ENCODE data around the gene TAPBP. TPM values are rescaled to one million over a fixed set of nuclear protein-coding genes. Genes with fewer than 3 reads are reported as not detected.

The TAPBP gene
- total RNA-seq, 1 donor from 2014 or later = 16.2 TPM

- H3K36me3 Mint-ChIP-seq (ENCODE audit: low read depth) = no peaks in the 10 kb centered on the region
- no peak overlapping the region for H3K27ac Mint-ChIP-seq (ENCODE audit: unreplicated experiment)
- no peak overlapping the region for H3K4me3 Mint-ChIP-seq
- H3K9me3 Mint-ChIP-seq = no peaks in the 10 kb centered on the region
- no peaks in the 10 kb centered on the region for H3K27me3 Mint-ChIP-seq (ENCODE audit: low read depth)
- H3K4me1 Mint-ChIP-seq = no peaks in the 10 kb centered on the region
- DNase-seq (ENCODE audit: low read depth, low spot score) = no peak
- TF ChIP-seq CTCF (conservative IDR thresholded peaks at IDR 0.05) = no peak
Observed at GRCh38 chr6:33333666-33334065, 19.8 kb upstream of the TAPBP start.

DNA sequence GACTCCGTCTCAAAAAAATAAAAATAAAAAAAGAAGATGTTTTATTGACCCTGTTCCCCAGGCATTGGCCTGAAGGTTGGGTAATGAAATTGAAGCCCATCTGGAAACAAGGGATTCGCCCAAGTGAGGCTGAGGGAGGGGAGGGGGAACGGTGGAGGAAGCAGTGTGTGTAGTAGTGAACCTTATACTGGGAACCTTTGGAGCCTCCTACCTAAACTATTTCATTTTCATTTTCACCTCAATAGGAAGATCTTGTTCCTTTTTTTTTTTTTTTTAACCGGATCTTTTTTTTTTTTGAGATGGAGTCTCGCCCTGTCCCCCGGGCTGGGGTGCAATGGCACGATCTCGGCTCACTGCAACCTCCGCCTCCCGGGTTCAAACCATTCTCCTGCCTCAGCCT is 16.9 kb upstream of the TAPBP start:
- no peak for DNase-seq (ENCODE audit: low read depth, low spot score)
- H3K27me3 Mint-ChIP-seq (ENCODE audit: low read depth) = no peaks in the 10 kb centered on the region
- H3K4me3 Mint-ChIP-seq = no peak overlapping the region
- no peaks in the 10 kb centered on the region for H3K9me3 Mint-ChIP-seq
- no peaks in the 10 kb centered on the region for H3K36me3 Mint-ChIP-seq (ENCODE audit: low read depth)
- no peak overlapping the region for H3K27ac Mint-ChIP-seq (ENCODE audit: unreplicated experiment)
- no peaks in the 10 kb centered on the region for H3K4me1 Mint-ChIP-seq
- TF ChIP-seq CTCF (conservative IDR thresholded peaks at IDR 0.05) = no peak

DNA sequence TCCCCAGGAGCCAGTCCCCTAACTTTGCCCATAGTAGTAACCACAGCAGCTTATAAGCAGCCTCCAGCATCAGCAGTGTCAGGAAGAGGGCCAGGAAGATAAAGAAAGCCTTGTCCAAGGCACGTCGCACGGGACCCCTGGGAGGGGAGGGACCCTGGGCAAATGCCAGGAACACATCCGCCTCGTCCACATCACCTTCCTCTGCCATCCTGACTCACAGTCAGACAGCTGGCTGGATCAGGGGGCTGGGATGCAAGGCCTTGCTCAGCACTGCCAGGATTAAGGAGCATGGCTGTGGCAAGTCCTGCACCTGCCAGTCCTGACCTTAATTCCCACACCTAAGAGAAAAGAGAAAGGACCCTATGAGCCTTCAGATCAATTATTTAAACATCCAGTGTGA is 15.2 kb upstream of the TAPBP start:
- peak overlapping the region; percentile 49 for H3K4me3 Mint-ChIP-seq
- TF ChIP-seq CTCF (conservative IDR thresholded peaks at IDR 0.05) = no peak
- H3K27ac Mint-ChIP-seq (ENCODE audit: unreplicated experiment) = no peak overlapping the region
- DNase-seq (ENCODE audit: low read depth, low spot score) = no peak
- H3K27me3 Mint-ChIP-seq (ENCODE audit: low read depth) = no peaks in the 10 kb centered on the region
- H3K9me3 Mint-ChIP-seq = no peaks in the 10 kb centered on the region
- no peaks in the 10 kb centered on the region for H3K36me3 Mint-ChIP-seq (ENCODE audit: low read depth)
- peaks cover 3% of the 10 kb centered on the region for H3K4me1 Mint-ChIP-seq

GRCh38 chr6:33324125-33324524 is 10.2 kb upstream of the TAPBP start:
- Mint-ChIP-seq H3K4me3 (peak overlapping the region; percentile 98), H3K9me3 (no peaks in the 10 kb centered on the region), H3K36me3 (ENCODE audit: low read depth) (peaks cover 15% of the 10 kb centered on the region), H3K4me1 (peaks cover 48% of the 10 kb centered on the region), H3K27me3 (ENCODE audit: low read depth) (no peaks in the 10 kb centered on the region), H3K27ac (ENCODE audit: unreplicated experiment) (no peak overlapping the region)
- no peak for DNase-seq (ENCODE audit: low read depth, low spot score)
- TF ChIP-seq CTCF (conservative IDR thresholded peaks at IDR 0.05) = no peak

DNA sequence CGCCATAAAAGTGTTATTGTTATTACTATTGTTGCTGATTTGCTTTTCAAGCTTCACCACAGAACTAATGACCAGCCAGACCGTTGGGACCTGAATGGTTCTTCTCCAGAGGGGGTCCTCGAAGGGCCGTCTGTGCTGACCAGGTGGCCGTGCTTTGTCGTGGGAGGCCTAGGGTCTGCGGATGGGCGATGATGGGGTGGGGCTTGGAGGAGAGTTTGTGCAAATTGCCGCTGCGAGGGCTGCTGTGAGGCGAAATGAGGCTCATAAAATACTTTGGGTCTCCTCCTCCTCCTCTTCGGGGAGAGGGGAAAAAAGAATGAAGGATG is 9.7 kb upstream of the TAPBP start:
- peak overlapping the region; percentile 98 for H3K4me3 Mint-ChIP-seq
- DNase-seq (ENCODE audit: low read depth, low spot score) = no peak
- peaks cover 18% of the 10 kb centered on the region for H3K36me3 Mint-ChIP-seq (ENCODE audit: low read depth)
- no peaks in the 10 kb centered on the region for H3K9me3 Mint-ChIP-seq
- peaks cover 54% of the 10 kb centered on the region for H3K4me1 Mint-ChIP-seq
- peak overlapping the region; percentile 99 for H3K27ac Mint-ChIP-seq (ENCODE audit: unreplicated experiment)
- no peak for TF ChIP-seq CTCF (conservative IDR thresholded peaks at IDR 0.05)
- H3K27me3 Mint-ChIP-seq (ENCODE audit: low read depth) = no peaks in the 10 kb centered on the region

GRCh38 chr6:33321227-33321626 is 7.3 kb upstream of the TAPBP start:
- peak overlapping the region; percentile 21 for H3K27ac Mint-ChIP-seq (ENCODE audit: unreplicated experiment)
- H3K4me1 Mint-ChIP-seq = peaks cover 74% of the 10 kb centered on the region
- H3K36me3 Mint-ChIP-seq (ENCODE audit: low read depth) = peaks cover 24% of the 10 kb centered on the region

More at GRCh38 chr6:33321227-33321626, 7.3 kb upstream of the TAPBP start:
- peak overlapping the region; percentile 98 for H3K4me3 Mint-ChIP-seq
- no peaks in the 10 kb centered on the region for H3K9me3 Mint-ChIP-seq
- TF ChIP-seq CTCF (conservative IDR thresholded peaks at IDR 0.05) = no peak
- peaks cover 4% of the 10 kb centered on the region for H3K27me3 Mint-ChIP-seq (ENCODE audit: low read depth)
- no peak for DNase-seq (ENCODE audit: low read depth, low spot score)

All from neural crest cell (in vitro differentiated cells).